HEK293 (cell line): ENCODE results near the gene PRKCE.

Experiments used
- CTCF ChIA-PET: fragments of 350-600 bp; formaldehyde crosslinking; extraction: SDS; loops from one replicate; lab custom pipeline; 2021; ENCODE audit warnings: antibody characterized with exemption; lab: Yijun Ruan, JAX
- POLR2A ChIA-PET: fragments of 300-600 bp; formaldehyde crosslinking; extraction: SDS; loops from one replicate; lab custom pipeline; 2020; ENCODE audit warnings: antibody characterized with exemption, inconsistent platforms; lab: Yijun Ruan, JAX
- H3K27ac ChIP-seq: fragments of 200-500 bp; sonication (Bioruptor generic); 2 replicates; pipeline ENCODE4 v1.5.1; 2014; ENCODE audit warnings: low read depth, low read length, control low read depth, inconsistent platforms; ENCODE audit errors: extremely low read depth
- H3K36me3 ChIP-seq, 2 experiments: fragments of 200-500 bp in 1 of 2; sonication (Bioruptor generic) in 1 of 2; 1 replicate in 1 of 2; 2 replicates in 1 of 2; pipeline ENCODE4 v1.5.1; 2014 to 2017; ENCODE audit warnings: inconsistent platforms in 2 of 2, low read length in 2 of 2; ENCODE audit not compliant: control insufficient read depth in 2 of 2, insufficient read depth in 1 of 2
- H3K4me1 ChIP-seq: fragments of 200-500 bp; sonication (Bioruptor generic); 2 replicates; pipeline ENCODE4 v1.5.1; 2014; ENCODE audit warnings: mild to moderate bottlenecking, low read length, inconsistent platforms; ENCODE audit not compliant: control insufficient read depth, insufficient read depth
- H3K4me3 ChIP-seq: 2 replicates; pipeline ENCODE4 v1.5.1; 2011; ENCODE audit warnings: low read depth, mild to moderate bottlenecking, control low read depth, low read length, moderate library complexity
- H3K9me3 ChIP-seq: fragments of 200-500 bp; sonication (Bioruptor generic); 2 replicates; pipeline ENCODE4 v1.5.1; 2014; ENCODE audit warnings: low read depth, low read length, inconsistent platforms; ENCODE audit not compliant: control insufficient read depth, insufficient read depth
- EGR2 ChIP-seq: fragments of 450-650 bp; formaldehyde crosslinking; IDR thresholded peaks from 2 replicates; pipeline ENCODE4 v1.5.1; 2016; ENCODE audit warnings: low read depth, missing biosample characterization, missing genetic modification characterization
- MZF1 ChIP-seq: fragments of 450-650 bp; formaldehyde crosslinking; IDR thresholded peaks from 2 replicates; pipeline ENCODE4 v1.5.1; 2017; ENCODE audit warnings: missing biosample characterization, missing genetic modification characterization, borderline replicate concordance
- YY2 ChIP-seq: fragments of 450-650 bp; formaldehyde crosslinking; IDR thresholded peaks from 2 replicates; pipeline ENCODE4 v1.5.1; 2016; ENCODE audit warnings: missing biosample characterization, missing genetic modification characterization
- ZBTB20 ChIP-seq: fragments of 450-650 bp; formaldehyde crosslinking; IDR thresholded peaks from 2 replicates; pipeline ENCODE4 v1.5.1; 2016; ENCODE audit warnings: missing biosample characterization, missing genetic modification characterization
- ZFP3 ChIP-seq: fragments of 450-650 bp; formaldehyde crosslinking; IDR thresholded peaks from 2 replicates; pipeline ENCODE4 v1.5.1; 2016; ENCODE audit warnings: low read depth, missing biosample characterization, missing genetic modification characterization
- ZFP69B ChIP-seq: fragments of 450-650 bp; formaldehyde crosslinking; IDR thresholded peaks from 2 replicates; pipeline ENCODE4 v1.5.1; 2016; ENCODE audit warnings: missing biosample characterization, missing genetic modification characterization
- ZNF112 ChIP-seq: fragments of 450-650 bp; formaldehyde crosslinking; IDR thresholded peaks from 2 replicates; pipeline ENCODE4 v1.5.0; 2017; ENCODE audit warnings: missing biosample characterization, missing genetic modification characterization
- ZNF132 ChIP-seq: fragments of 450-650 bp; formaldehyde crosslinking; IDR thresholded peaks from 2 replicates; pipeline ENCODE4 v1.5.1; 2017; ENCODE audit warnings: missing biosample characterization, missing genetic modification characterization, borderline replicate concordance
- ZNF148 ChIP-seq: fragments of 450-650 bp; formaldehyde crosslinking; IDR thresholded peaks from 2 replicates; pipeline ENCODE4 v1.5.0; 2017; ENCODE audit warnings: missing biosample characterization, missing genetic modification characterization, borderline replicate concordance
- ZNF18 ChIP-seq: fragments of 450-650 bp; formaldehyde crosslinking; IDR thresholded peaks from 2 replicates; pipeline ENCODE4 v1.5.1; 2016; ENCODE audit warnings: missing biosample characterization, missing genetic modification characterization
- ZNF223 ChIP-seq: fragments of 450-650 bp; formaldehyde crosslinking; IDR thresholded peaks from 2 replicates; pipeline ENCODE4 v1.5.1; 2016; ENCODE audit warnings: missing biosample characterization, missing genetic modification characterization
- ZNF335 ChIP-seq: fragments of 450-650 bp; formaldehyde crosslinking; conservative IDR thresholded peaks from 2 replicates; pipeline ENCODE4 v1.5.1; 2016; ENCODE audit warnings: missing biosample characterization, missing genetic modification characterization
- ZNF426 ChIP-seq: fragments of 450-650 bp; formaldehyde crosslinking; IDR thresholded peaks from 2 replicates; pipeline ENCODE4 v1.5.1; 2017; ENCODE audit warnings: missing biosample characterization, missing genetic modification characterization, mild to moderate bottlenecking, inconsistent platforms, moderate library complexity
- ZNF518A ChIP-seq: fragments of 450-650 bp; formaldehyde crosslinking; conservative IDR thresholded peaks from 2 replicates; pipeline ENCODE4 v1.5.1; 2016; ENCODE audit warnings: low read depth, missing biosample characterization, missing genetic modification characterization
- ZNF621 ChIP-seq: fragments of 450-650 bp; formaldehyde crosslinking; IDR thresholded peaks from 2 replicates; pipeline ENCODE4 v1.5.1; 2017; ENCODE audit warnings: missing biosample characterization, missing genetic modification characterization
- ZNF623 ChIP-seq: fragments of 450-650 bp; formaldehyde crosslinking; IDR thresholded peaks from 2 replicates; pipeline ENCODE4 v1.5.1; 2016; ENCODE audit warnings: missing biosample characterization, missing genetic modification characterization
- ZNF660 ChIP-seq: fragments of 450-650 bp; IDR thresholded peaks from 2 replicates; pipeline ENCODE4 v1.5.1; 2018; ENCODE audit warnings: missing biosample characterization, mild to moderate bottlenecking, missing genetic modification characterization
- ZNF670 ChIP-seq: fragments of 450-650 bp; formaldehyde crosslinking; IDR thresholded peaks from 2 replicates; pipeline ENCODE4 v1.5.1; 2016; ENCODE audit warnings: missing biosample characterization, missing genetic modification characterization, low read depth
- ZNF701 ChIP-seq: fragments of 450-650 bp; formaldehyde crosslinking; IDR thresholded peaks from 2 replicates; pipeline ENCODE4 v1.5.1; 2016; ENCODE audit warnings: missing biosample characterization, missing genetic modification characterization
- ZNF768 ChIP-seq: fragments of 450-650 bp; formaldehyde crosslinking; IDR thresholded peaks from 2 replicates; pipeline ENCODE4 v1.5.1; 2018; ENCODE audit warnings: missing biosample characterization, mild to moderate bottlenecking, missing genetic modification characterization
- TF ChIP-seq, protein P1 (sequence below): IDR thresholded peaks from 2 replicates; pipeline ENCODE4 v1.6.1; 2011; ENCODE audit warnings: mild to moderate bottlenecking, low read depth, low read length, borderline replicate concordance
- TF ChIP-seq, protein P2 (sequence below): fragments of 450-650 bp; formaldehyde crosslinking; IDR thresholded peaks from 2 replicates; pipeline ENCODE4 v1.5.1; 2017; ENCODE audit warnings: missing biosample characterization, missing genetic modification characterization

Gene PRKCE

DNA sequence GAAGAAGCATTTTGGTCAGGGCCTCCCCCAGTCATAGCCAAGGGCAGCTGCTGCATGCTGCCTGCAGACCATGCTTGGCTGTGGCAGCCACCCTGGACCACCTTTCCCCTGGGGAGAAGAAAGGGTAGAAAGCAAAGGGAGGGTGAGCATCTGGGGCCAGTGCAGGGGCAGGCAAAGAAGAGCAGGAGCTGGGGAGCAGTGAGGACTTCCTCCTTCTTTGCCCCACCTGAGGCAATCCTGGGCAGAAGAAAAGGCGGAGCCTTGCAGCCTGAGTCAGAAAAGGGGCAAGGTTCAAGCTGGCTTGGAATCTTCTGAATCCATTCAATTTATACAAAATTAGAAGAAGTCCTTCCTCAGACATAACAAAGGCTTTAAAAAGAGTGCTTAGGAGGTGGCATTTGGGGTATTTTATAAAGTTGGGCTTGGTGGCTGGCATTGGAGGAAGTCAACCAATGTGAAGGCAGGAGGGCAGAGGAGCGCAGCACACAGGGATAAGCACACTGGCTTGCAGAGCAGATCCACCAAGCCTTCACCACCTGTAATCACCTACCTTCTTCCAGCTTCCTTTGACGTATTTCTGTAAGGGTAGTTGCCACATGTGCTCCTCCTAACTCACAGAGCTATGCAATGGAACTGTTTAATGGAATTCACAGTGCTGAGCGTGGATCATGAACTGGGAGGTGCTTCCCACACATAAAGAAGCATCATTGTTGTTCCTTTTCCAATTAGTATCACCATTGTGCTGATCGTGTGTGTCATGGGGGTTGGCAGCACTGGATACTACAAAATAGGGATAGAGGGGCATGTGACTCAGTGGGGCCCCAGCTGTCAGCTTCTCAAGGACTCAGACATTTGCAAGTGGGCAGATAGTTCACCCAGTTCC lies 491.3 kb downstream of the PRKCE start:
- no peak overlapping the region for H3K4me3 ChIP-seq
- ChIA-PET CTCF (interaction anchor here (0.5 kb wide), 1 partner anchor 60 kb away, joined by 3 read pairs; no protein-coding TSS in a partner anchor), POLR2A (no interaction called here)
- no peak for TF ChIP-seq ZNF335 (tag by site-specific recombination)
- no peak for TF ChIP-seq ZNF18 (tag by site-specific recombination)
- no peak for TF ChIP-seq ZNF670 (tag by site-specific recombination)
- TF ChIP-seq YY2 (tag by site-specific recombination) = no peak
- TF ChIP-seq ZNF701 (tag by site-specific recombination) = no peak
- no peak for TF ChIP-seq ZNF768 (tag by site-specific recombination)
- TF ChIP-seq EGR2 (tag by site-specific recombination) = no peak
- TF ChIP-seq, protein P1, sequence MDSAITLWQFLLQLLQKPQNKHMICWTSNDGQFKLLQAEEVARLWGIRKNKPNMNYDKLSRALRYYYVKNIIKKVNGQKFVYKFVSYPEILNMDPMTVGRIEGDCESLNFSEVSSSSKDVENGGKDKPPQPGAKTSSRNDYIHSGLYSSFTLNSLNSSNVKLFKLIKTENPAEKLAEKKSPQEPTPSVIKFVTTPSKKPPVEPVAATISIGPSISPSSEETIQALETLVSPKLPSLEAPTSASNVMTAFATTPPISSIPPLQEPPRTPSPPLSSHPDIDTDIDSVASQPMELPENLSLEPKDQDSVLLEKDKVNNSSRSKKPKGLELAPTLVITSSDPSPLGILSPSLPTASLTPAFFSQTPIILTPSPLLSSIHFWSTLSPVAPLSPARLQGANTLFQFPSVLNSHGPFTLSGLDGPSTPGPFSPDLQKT = no peak
- no peak for TF ChIP-seq ZNF426 (tag by site-specific recombination)
- TF ChIP-seq ZFP3 = no peak
- no peak for TF ChIP-seq ZNF660 (tag by site-specific recombination)
- TF ChIP-seq ZNF148 = no peak
- TF ChIP-seq ZNF623 (tag by site-specific recombination) = no peak
- TF ChIP-seq ZBTB20 (tag by site-specific recombination) = no peak
- TF ChIP-seq ZNF132 = no peak
- TF ChIP-seq, all 188 proteins: peak for 0
- Histone ChIP-seq H3K36me3 (no peaks in the 10 kb centered on the region), H3K4me1 (no peaks in the 10 kb centered on the region), H3K9me3 (no peaks in the 10 kb centered on the region), H3K27ac (no peak overlapping the region)

GRCh38 chr2:46143429-46144132 lies 492.1 kb downstream of the PRKCE start:
- ChIA-PET CTCF (interaction anchor here (0.6 kb wide), 1 partner anchor 118 kb away, joined by 4 read pairs; no protein-coding TSS in a partner anchor), POLR2A (no interaction called here)
- Histone ChIP-seq H3K27ac (no peak overlapping the region), H3K4me1 (no peaks in the 10 kb centered on the region), H3K9me3 (no peaks in the 10 kb centered on the region), H3K4me3 (no peak overlapping the region), H3K36me3 (no peaks in the 10 kb centered on the region)
- TF ChIP-seq MZF1 (tag by site-specific recombination) (no peak), ZNF621 (tag by site-specific recombination) (no peak), ZNF112 (tag by site-specific recombination) (no peak), ZNF518A (tag by site-specific recombination) (no peak), ZFP69B (tag by site-specific recombination) (no peak), ZNF223 (tag by site-specific recombination) (no peak)
- TF ChIP-seq, protein P2, sequence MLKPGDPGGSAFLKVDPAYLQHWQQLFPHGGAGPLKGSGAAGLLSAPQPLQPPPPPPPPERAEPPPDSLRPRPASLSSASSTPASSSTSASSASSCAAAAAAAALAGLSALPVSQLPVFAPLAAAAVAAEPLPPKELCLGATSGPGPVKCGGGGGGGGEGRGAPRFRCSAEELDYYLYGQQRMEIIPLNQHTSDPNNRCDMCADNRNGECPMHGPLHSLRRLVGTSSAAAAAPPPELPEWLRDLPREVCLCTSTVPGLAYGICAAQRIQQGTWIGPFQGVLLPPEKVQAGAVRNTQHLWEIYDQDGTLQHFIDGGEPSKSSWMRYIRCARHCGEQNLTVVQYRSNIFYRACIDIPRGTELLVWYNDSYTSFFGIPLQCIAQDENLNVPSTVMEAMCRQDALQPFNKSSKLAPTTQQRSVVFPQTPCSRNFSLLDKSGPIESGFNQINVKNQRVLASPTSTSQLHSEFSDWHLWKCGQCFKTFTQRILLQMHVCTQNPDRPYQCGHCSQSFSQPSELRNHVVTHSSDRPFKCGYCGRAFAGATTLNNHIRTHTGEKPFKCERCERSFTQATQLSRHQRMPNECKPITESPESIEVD (tag by site-specific recombination) = no peak
